Activated CD4-positive, alpha-beta T cell treated with anti-CD3 and anti-CD28 coated beads, Interleukin-2, Interleukin-4, amounts not matched to agents 100 ng/mL and 50 ng/mL, durations not matched to agents 16 hours and 8 hours (primary cell): ENCODE data around the gene RRAD.
"Not testable (repeated sequence)": the region's sequence is repeated elsewhere in the genome, so short reads cannot be mapped to it uniquely, and the experiment has no call there.

ENCODE experiments used
- DNase-seq: peaks from one replicate; pipeline ENCODE4 v3.0.0-alpha.2; 2020; ENCODE audit warnings: low spot score

RRAD gene

GRCh38 chr16:66950971-66951790 lies 25.8 kb upstream of the RRAD start:
- no peak for DNase-seq

GRCh38 chr16:66950437-66950836 lies 25.1 kb upstream of the RRAD start:
- DNase-seq, result peak; percentile 42

- no peak for DNase-seq
These were observed 24.1 kb upstream of the RRAD start for GRCh38 chr16:66949472-66949871.

- DNase-seq, result no peak
These were observed 23.5 kb upstream of the RRAD start for GRCh38 chr16:66948837-66949225.

- DNase-seq, result no peak
These were observed 22.9 kb upstream of the RRAD start for GRCh38 chr16:66948134-66948836.

- DNase-seq, result peak; percentile 93
These were observed 22.1 kb upstream of the RRAD start for GRCh38 chr16:66947302-66948065.

GRCh38 chr16:66946974-66947301 lies 21.6 kb upstream of the RRAD start:
- DNase-seq, result no peak

- DNase-seq, result no peak
These were observed 21.2 kb upstream of the RRAD start for GRCh38 chr16:66946541-66946940.

- DNase-seq, result no peak
These were observed 20.6 kb upstream of the RRAD start for GRCh38 chr16:66945939-66946338.

GRCh38 chr16:66944971-66945370 lies 19.6 kb upstream of the RRAD start:
- not testable (repeated sequence) for DNase-seq

GRCh38 chr16:66944054-66944441 lies 18.7 kb upstream of the RRAD start:
- DNase-seq, result no peak

GRCh38 chr16:66943426-66944053 lies 18.2 kb upstream of the RRAD start:
- DNase-seq, result no peak

- DNase-seq, result no peak
These were observed 17.6 kb upstream of the RRAD start for GRCh38 chr16:66942981-66943380.

- no peak for DNase-seq
These were observed 14.9 kb upstream of the RRAD start for GRCh38 chr16:66940236-66940635.

- no peak for DNase-seq
These were observed 14.0 kb upstream of the RRAD start for GRCh38 chr16:66939366-66939765.

- no peak for DNase-seq
These were observed 12.5 kb upstream of the RRAD start for GRCh38 chr16:66937725-66938337.

GRCh38 chr16:66936889-66937554 lies 11.7 kb upstream of the RRAD start:
- no peak for DNase-seq

- no peak for DNase-seq
These were observed 11.1 kb upstream of the RRAD start for GRCh38 chr16:66936462-66936861.

GRCh38 chr16:66935314-66936011 lies 10.1 kb upstream of the RRAD start, which contains the start of gene CES2:
CES2 (plus strand) TSS chr16:66935516; CDS start chr16:66935636, 120 bp downstream.
- no peak for DNase-seq

GRCh38 chr16:66934839-66935313 lies 9.5 kb upstream of the RRAD start:
- not testable (repeated sequence) for DNase-seq
